HEK293 (cell line): ENCODE measurements around the gene SOHLH2.

ENCODE experiments used
- CTCF ChIA-PET: fragments of 350-600 bp; formaldehyde crosslinking; extraction: SDS; loops from one replicate; lab custom pipeline; 2021; ENCODE audit warnings: antibody characterized with exemption; lab: Yijun Ruan, JAX
- POLR2A ChIA-PET: fragments of 300-600 bp; formaldehyde crosslinking; extraction: SDS; loops from one replicate; lab custom pipeline; 2020; ENCODE audit warnings: antibody characterized with exemption, inconsistent platforms; lab: Yijun Ruan, JAX
- H3K27ac ChIP-seq: fragments of 200-500 bp; sonication (Bioruptor generic); 2 replicates; pipeline ENCODE4 v1.5.1; 2014; ENCODE audit warnings: low read depth, low read length, control low read depth, inconsistent platforms; ENCODE audit errors: extremely low read depth
- H3K36me3 ChIP-seq, 2 experiments: fragments of 200-500 bp in 1 of 2; sonication (Bioruptor generic) in 1 of 2; 1 replicate in 1 of 2; 2 replicates in 1 of 2; pipeline ENCODE4 v1.5.1; 2014 to 2017; ENCODE audit warnings: inconsistent platforms in 2 of 2, low read length in 2 of 2; ENCODE audit not compliant: control insufficient read depth in 2 of 2, insufficient read depth in 1 of 2
- H3K4me1 ChIP-seq: fragments of 200-500 bp; sonication (Bioruptor generic); 2 replicates; pipeline ENCODE4 v1.5.1; 2014; ENCODE audit warnings: mild to moderate bottlenecking, low read length, inconsistent platforms; ENCODE audit not compliant: control insufficient read depth, insufficient read depth
- H3K4me3 ChIP-seq: 2 replicates; pipeline ENCODE4 v1.5.1; 2011; ENCODE audit warnings: low read depth, mild to moderate bottlenecking, control low read depth, low read length, moderate library complexity
- H3K9me3 ChIP-seq: fragments of 200-500 bp; sonication (Bioruptor generic); 2 replicates; pipeline ENCODE4 v1.5.1; 2014; ENCODE audit warnings: low read depth, low read length, inconsistent platforms; ENCODE audit not compliant: control insufficient read depth, insufficient read depth
- BCL11A ChIP-seq: fragments of 450-650 bp; formaldehyde crosslinking; IDR thresholded peaks from 2 replicates; pipeline ENCODE4 v1.5.1; 2016; ENCODE audit warnings: low read depth, missing biosample characterization, missing genetic modification characterization
- GLIS2 ChIP-seq: fragments of 450-650 bp; formaldehyde crosslinking; IDR thresholded peaks from 2 replicates; pipeline ENCODE4 v1.5.1; 2016; ENCODE audit warnings: missing biosample characterization, missing genetic modification characterization
- KLF10 ChIP-seq: fragments of 450-650 bp; IDR thresholded peaks from 2 replicates; pipeline ENCODE4 v1.5.1; 2018; ENCODE audit warnings: missing biosample characterization, mild to moderate bottlenecking, missing genetic modification characterization
- KLF9 ChIP-seq: fragments of 450-650 bp; formaldehyde crosslinking; IDR thresholded peaks from 2 replicates; pipeline ENCODE4 v1.5.1; 2016; ENCODE audit warnings: missing biosample characterization, missing genetic modification characterization, low read depth
- MZF1 ChIP-seq: fragments of 450-650 bp; formaldehyde crosslinking; IDR thresholded peaks from 2 replicates; pipeline ENCODE4 v1.5.1; 2017; ENCODE audit warnings: missing biosample characterization, missing genetic modification characterization, borderline replicate concordance
- OVOL3 ChIP-seq: fragments of 450-650 bp; formaldehyde crosslinking; IDR thresholded peaks from 2 replicates; pipeline ENCODE4 v1.5.1; 2016; ENCODE audit warnings: missing biosample characterization, missing genetic modification characterization
- PRDM1 ChIP-seq: fragments of 450-650 bp; formaldehyde crosslinking; IDR thresholded peaks from 2 replicates; pipeline ENCODE4; 2016; ENCODE audit warnings: missing biosample characterization, missing genetic modification characterization
- SP7 ChIP-seq: fragments of 450-650 bp; formaldehyde crosslinking; IDR thresholded peaks from 2 replicates; pipeline ENCODE4 v1.5.1; 2016; ENCODE audit warnings: missing biosample characterization, missing genetic modification characterization
- ZBTB1 ChIP-seq: fragments of 450-650 bp; formaldehyde crosslinking; IDR thresholded peaks from 2 replicates; pipeline ENCODE4 v1.5.1; 2016; ENCODE audit warnings: missing biosample characterization, missing genetic modification characterization
- ZBTB48 ChIP-seq: fragments of 450-650 bp; formaldehyde crosslinking; IDR thresholded peaks from 2 replicates; pipeline ENCODE4 v1.5.1; 2016; ENCODE audit warnings: missing biosample characterization, missing genetic modification characterization
- ZFP37 ChIP-seq: fragments of 450-650 bp; formaldehyde crosslinking; IDR thresholded peaks from 2 replicates; pipeline ENCODE4 v1.5.1; 2016; ENCODE audit warnings: missing biosample characterization, missing genetic modification characterization
- ZIC2 ChIP-seq: fragments of 450-650 bp; formaldehyde crosslinking; IDR thresholded peaks from 2 replicates; pipeline ENCODE4 v1.5.1; 2016; ENCODE audit warnings: missing biosample characterization, missing genetic modification characterization
- ZNF157 ChIP-seq: fragments of 450-650 bp; formaldehyde crosslinking; IDR thresholded peaks from 2 replicates; pipeline ENCODE4 v1.5.1; 2016; ENCODE audit warnings: missing biosample characterization, missing genetic modification characterization
- ZNF19 ChIP-seq: fragments of 450-650 bp; formaldehyde crosslinking; IDR thresholded peaks from 2 replicates; pipeline ENCODE4; 2016; ENCODE audit warnings: missing biosample characterization, missing genetic modification characterization, low read depth
- ZNF23 ChIP-seq: fragments of 450-650 bp; formaldehyde crosslinking; IDR thresholded peaks from 2 replicates; pipeline ENCODE4 v1.5.1; 2016; ENCODE audit warnings: missing biosample characterization, missing genetic modification characterization, borderline replicate concordance
- ZNF341 ChIP-seq: fragments of 450-650 bp; formaldehyde crosslinking; IDR thresholded peaks from 2 replicates; pipeline ENCODE4; 2016; ENCODE audit warnings: low read depth, missing biosample characterization, missing genetic modification characterization
- ZNF561 ChIP-seq: fragments of 450-650 bp; IDR thresholded peaks from 2 replicates; pipeline ENCODE4 v1.5.1; 2018; ENCODE audit warnings: missing biosample characterization, missing genetic modification characterization, borderline replicate concordance
- ZNF660 ChIP-seq: fragments of 450-650 bp; IDR thresholded peaks from 2 replicates; pipeline ENCODE4 v1.5.1; 2018; ENCODE audit warnings: missing biosample characterization, mild to moderate bottlenecking, missing genetic modification characterization
- ZNF792 ChIP-seq: fragments of 450-650 bp; formaldehyde crosslinking; IDR thresholded peaks from 2 replicates; pipeline ENCODE4 v1.5.1; 2016; ENCODE audit warnings: missing biosample characterization, missing genetic modification characterization
- ZNF830 ChIP-seq: fragments of 450-650 bp; IDR thresholded peaks from 2 replicates; pipeline ENCODE4 v1.5.0; 2018; ENCODE audit warnings: missing biosample characterization, missing genetic modification characterization, low read depth, mild to moderate bottlenecking, moderate library complexity
- ZSCAN30 ChIP-seq: fragments of 450-650 bp; IDR thresholded peaks from 2 replicates; pipeline ENCODE4 v1.5.1; 2018; ENCODE audit warnings: missing biosample characterization, mild to moderate bottlenecking, missing genetic modification characterization, moderate library complexity
- ZXDB ChIP-seq: fragments of 450-650 bp; formaldehyde crosslinking; IDR thresholded peaks from 2 replicates; pipeline ENCODE4 v1.5.1; 2016; ENCODE audit warnings: missing biosample characterization, missing genetic modification characterization
- TF ChIP-seq, protein P1 (sequence below): fragments of 450-650 bp; formaldehyde crosslinking; conservative IDR thresholded peaks from 2 replicates; pipeline ENCODE4 v1.5.1; 2016; ENCODE audit warnings: low read depth, missing biosample characterization, missing genetic modification characterization
- TF ChIP-seq, protein P2 (sequence below): fragments of 450-650 bp; formaldehyde crosslinking; IDR thresholded peaks from 2 replicates; pipeline ENCODE4 v1.5.1; 2016; ENCODE audit warnings: missing biosample characterization, missing genetic modification characterization
- TF ChIP-seq, protein P3 (sequence below): fragments of 450-650 bp; formaldehyde crosslinking; IDR thresholded peaks from 2 replicates; pipeline ENCODE4 v1.5.1; 2017; ENCODE audit warnings: missing biosample characterization, missing genetic modification characterization
- TF ChIP-seq, protein P4 (sequence below): fragments of 450-650 bp; formaldehyde crosslinking; IDR thresholded peaks from 2 replicates; pipeline ENCODE4 v1.5.1; 2017; ENCODE audit warnings: missing biosample characterization, missing genetic modification characterization
- TF ChIP-seq, protein P5 (sequence below): fragments of 450-650 bp; formaldehyde crosslinking; IDR thresholded peaks from 2 replicates; pipeline ENCODE4 v1.5.1; 2017; ENCODE audit warnings: missing biosample characterization, missing genetic modification characterization
- TF ChIP-seq, protein P6 (sequence below): fragments of 450-650 bp; formaldehyde crosslinking; IDR thresholded peaks from 2 replicates; pipeline ENCODE4 v1.5.1; 2016; ENCODE audit warnings: missing biosample characterization, missing genetic modification characterization

SOHLH2 gene

DNA sequence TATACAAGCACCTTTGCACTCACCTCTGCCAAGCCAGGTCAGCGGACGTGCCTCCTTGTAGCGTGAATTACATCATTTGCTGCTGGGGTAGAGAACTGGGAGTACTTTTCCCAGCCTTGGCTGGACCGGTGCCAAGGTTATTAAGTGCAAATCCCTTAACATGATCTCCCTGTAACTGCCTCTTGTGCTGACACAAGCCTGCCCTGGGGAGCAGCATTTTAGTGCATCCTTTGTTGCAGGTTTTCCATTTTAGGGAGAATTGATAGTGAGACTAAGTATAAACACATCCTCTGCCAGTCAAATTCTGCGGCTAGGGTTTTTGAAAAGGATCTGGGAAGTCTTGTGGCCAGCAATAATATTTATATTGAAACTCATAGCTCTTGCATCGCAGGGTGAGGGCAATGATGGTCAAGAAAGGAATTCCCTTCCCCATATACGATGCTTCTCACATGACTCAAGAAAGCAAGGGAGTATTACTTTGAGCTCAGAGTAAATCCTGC, 50.5 kb downstream of the SOHLH2 start (continued):
- TF ChIP-seq, protein P1, sequence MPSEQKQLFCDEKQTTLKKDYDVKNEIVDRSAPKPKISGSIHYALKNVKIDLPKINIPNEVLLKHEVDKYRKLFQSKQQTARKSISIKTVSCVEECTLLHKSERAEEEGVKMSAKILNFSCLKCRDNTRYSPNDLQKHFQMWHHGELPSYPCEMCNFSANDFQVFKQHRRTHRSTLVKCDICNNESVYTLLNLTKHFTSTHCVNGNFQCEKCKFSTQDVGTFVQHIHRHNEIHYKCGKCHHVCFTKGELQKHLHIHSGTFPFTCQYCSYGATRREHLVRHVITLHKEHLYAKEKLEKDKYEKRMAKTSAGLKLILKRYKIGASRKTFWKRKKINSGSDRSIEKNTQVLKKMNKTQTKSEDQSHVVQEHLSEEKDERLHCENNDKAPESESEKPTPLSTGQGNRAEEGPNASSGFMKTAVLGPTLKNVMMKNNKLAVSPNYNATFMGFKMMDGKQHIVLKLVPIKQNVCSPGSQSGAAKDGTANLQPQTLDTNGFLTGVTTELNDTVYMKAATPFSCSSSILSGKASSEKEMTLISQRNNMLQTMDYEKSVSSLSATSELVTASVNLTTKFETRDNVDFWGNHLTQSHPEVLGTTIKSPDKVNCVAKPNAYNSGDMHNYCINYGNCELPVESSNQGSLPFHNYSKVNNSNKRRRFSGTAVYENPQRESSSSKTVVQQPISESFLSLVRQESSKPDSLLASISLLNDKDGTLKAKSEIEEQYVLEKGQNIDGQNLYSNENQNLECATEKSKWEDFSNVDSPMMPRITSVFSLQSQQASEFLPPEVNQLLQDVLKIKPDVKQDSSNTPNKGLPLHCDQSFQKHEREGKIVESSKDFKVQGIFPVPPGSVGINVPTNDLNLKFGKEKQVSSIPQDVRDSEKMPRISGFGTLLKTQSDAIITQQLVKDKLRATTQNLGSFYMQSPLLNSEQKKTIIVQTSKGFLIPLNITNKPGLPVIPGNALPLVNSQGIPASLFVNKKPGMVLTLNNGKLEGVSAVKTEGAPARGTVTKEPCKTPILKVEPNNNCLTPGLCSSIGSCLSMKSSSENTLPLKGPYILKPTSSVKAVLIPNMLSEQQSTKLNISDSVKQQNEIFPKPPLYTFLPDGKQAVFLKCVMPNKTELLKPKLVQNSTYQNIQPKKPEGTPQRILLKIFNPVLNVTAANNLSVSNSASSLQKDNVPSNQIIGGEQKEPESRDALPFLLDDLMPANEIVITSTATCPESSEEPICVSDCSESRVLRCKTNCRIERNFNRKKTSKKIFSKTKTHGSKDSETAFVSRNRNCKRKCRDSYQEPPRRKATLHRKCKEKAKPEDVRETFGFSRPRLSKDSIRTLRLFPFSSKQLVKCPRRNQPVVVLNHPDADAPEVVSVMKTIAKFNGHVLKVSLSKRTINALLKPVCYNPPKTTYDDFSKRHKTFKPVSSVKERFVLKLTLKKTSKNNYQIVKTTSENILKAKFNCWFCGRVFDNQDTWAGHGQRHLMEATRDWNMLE, result no peak
- TF ChIP-seq KLF10 (tag by site-specific recombination) (peak; percentile 83), OVOL3 (peak; percentile 79; the same call in 1 of the 2 replicates), ZNF660 (peak; percentile 70; the same call in 1 of the 2 replicates), GLIS2 (tag by site-specific recombination) (0 out of 2 replicates have a peak, but pooled peaks have one; percentile 25), MZF1 (tag by site-specific recombination) (peak; percentile 96), ZNF830 (tag by site-specific recombination) (no peak), ZNF19 (tag by site-specific recombination) (no peak), BCL11A (tag by site-specific recombination) (peak; percentile 55; the same call in 1 of the 2 replicates), ZBTB1 (no peak), SP7 (peak; percentile 37; the same call in 1 of the 2 replicates), ZBTB48 (tag by site-specific recombination) (peak; percentile 45; the same call in 1 of the 2 replicates), ZNF23 (tag by site-specific recombination) (no peak), ZIC2 (tag by site-specific recombination) (no peak), PRDM1 (tag by site-specific recombination) (0 out of 2 replicates have a peak, but pooled peaks have one; percentile 10), ZNF341 (tag by site-specific recombination) (no peak), ZSCAN30 (tag by site-specific recombination) (peak; percentile 83; the same call in 1 of the 2 replicates), ZXDB (tag by site-specific recombination) (peak; percentile 77), ZNF157 (no peak)
- TF ChIP-seq, protein P2, sequence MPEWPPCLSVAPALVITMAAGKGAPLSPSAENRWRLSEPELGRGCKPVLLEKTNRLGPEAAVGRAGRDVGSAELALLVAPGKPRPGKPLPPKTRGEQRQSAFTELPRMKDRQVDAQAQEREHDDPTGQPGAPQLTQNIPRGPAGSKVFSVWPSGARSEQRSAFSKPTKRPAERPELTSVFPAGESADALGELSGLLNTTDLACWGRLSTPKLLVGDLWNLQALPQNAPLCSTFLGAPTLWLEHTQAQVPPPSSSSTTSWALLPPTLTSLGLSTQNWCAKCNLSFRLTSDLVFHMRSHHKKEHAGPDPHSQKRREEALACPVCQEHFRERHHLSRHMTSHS (tag by site-specific recombination), result no peak
- TF ChIP-seq, protein P3, sequence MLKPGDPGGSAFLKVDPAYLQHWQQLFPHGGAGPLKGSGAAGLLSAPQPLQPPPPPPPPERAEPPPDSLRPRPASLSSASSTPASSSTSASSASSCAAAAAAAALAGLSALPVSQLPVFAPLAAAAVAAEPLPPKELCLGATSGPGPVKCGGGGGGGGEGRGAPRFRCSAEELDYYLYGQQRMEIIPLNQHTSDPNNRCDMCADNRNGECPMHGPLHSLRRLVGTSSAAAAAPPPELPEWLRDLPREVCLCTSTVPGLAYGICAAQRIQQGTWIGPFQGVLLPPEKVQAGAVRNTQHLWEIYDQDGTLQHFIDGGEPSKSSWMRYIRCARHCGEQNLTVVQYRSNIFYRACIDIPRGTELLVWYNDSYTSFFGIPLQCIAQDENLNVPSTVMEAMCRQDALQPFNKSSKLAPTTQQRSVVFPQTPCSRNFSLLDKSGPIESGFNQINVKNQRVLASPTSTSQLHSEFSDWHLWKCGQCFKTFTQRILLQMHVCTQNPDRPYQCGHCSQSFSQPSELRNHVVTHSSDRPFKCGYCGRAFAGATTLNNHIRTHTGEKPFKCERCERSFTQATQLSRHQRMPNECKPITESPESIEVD, result peak; percentile 90

DNA sequence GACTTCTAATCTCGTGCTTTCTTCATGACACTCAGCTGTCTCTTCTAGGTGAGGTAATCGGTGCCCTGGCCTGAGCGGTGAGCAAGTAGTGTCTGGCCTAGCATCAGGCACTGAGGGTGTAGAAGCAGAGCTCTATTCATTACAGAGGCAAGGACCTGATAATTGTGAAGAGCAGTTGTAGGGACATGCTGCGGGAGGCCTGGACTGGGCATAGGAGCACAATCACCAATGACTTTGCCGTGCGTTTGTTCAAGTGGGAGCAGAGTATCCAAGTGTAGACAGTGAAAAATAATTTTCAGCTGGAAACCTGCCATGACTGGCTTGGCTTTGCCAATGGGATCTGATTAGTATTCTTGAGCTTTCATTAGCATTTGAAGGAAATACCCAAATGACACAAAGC, 51.1 kb downstream of the SOHLH2 start:
- H3K27ac ChIP-seq, result no peak overlapping the region
- POLR2A ChIA-PET, result interaction anchor here (0.6 kb wide), 1 partner anchor 9 kb away, joined by 4 read pairs; no protein-coding TSS in a partner anchor
- TF ChIP-seq ZFP37 (no peak), ZNF792 (tag by site-specific recombination) (no peak), KLF9 (tag by site-specific recombination) (no peak), ZNF561 (tag by site-specific recombination) (no peak)
- TF ChIP-seq, protein P4, sequence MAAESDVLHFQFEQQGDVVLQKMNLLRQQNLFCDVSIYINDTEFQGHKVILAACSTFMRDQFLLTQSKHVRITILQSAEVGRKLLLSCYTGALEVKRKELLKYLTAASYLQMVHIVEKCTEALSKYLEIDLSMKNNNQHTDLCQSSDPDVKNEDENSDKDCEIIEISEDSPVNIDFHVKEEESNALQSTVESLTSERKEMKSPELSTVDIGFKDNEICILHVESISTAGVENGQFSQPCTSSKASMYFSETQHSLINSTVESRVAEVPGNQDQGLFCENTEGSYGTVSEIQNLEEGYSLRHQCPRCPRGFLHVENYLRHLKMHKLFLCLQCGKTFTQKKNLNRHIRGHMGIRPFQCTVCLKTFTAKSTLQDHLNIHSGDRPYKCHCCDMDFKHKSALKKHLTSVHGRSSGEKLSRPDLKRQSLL (tag by site-specific recombination), result no peak
- TF ChIP-seq, protein P5, sequence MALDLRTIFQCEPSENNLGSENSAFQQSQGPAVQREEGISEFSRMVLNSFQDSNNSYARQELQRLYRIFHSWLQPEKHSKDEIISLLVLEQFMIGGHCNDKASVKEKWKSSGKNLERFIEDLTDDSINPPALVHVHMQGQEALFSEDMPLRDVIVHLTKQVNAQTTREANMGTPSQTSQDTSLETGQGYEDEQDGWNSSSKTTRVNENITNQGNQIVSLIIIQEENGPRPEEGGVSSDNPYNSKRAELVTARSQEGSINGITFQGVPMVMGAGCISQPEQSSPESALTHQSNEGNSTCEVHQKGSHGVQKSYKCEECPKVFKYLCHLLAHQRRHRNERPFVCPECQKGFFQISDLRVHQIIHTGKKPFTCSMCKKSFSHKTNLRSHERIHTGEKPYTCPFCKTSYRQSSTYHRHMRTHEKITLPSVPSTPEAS (tag by site-specific recombination), result no peak
- TF ChIP-seq, protein P6, sequence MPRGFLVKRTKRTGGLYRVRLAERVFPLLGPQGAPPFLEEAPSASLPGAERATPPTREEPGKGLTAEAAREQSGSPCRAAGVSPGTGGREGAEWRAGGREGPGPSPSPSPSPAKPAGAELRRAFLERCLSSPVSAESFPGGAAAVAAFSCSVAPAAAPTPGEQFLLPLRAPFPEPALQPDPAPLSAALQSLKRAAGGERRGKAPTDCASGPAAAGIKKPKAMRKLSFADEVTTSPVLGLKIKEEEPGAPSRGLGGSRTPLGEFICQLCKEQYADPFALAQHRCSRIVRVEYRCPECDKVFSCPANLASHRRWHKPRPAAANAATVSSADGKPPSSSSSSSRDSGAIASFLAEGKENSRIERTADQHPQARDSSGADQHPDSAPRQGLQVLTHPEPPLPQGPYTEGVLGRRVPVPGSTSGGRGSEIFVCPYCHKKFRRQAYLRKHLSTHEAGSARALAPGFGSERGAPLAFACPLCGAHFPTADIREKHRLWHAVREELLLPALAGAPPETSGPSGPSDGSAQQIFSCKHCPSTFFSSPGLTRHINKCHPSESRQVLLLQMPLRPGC (tag by site-specific recombination), result no peak

More for the DNA sequence above, 51.1 kb downstream of the SOHLH2 start:
- no peak overlapping the region for H3K4me3 ChIP-seq
- peaks cover 15% of the 10 kb centered on the region for H3K4me1 ChIP-seq
- H3K9me3 ChIP-seq, result no peaks in the 10 kb centered on the region
- no peaks in the 10 kb centered on the region for H3K36me3 ChIP-seq
- CTCF ChIA-PET, result no interaction called here
